Neural progenitor cell (in vitro differentiated cells): ENCODE data around the gene NAP1L4. TPM values are rescaled to one million over a fixed set of nuclear protein-coding genes. Genes with fewer than 3 reads are reported as not detected.

Experiments
- DNase-seq: peaks from one replicate; pipeline ENCODE4 v3.0.0-alpha.2; 2016; ENCODE audit warnings: low spot score
- H2AFZ ChIP-seq: fragments of 200-600 bp; sonication (generic); replicated peaks from 2 replicates; pipeline ENCODE4 v1.6.1; 2016; ENCODE audit warnings: antibody characterized with exemption
- H3F3A ChIP-seq: fragments of 200-600 bp; sonication (generic); 2 replicates; pipeline ENCODE4 v1.6.1; 2016; ENCODE audit warnings: antibody characterized with exemption, low read depth
- H3K27ac ChIP-seq: fragments of 200-600 bp; sonication (generic); 2 replicates; pipeline ENCODE4 v1.5.1; 2016; ENCODE audit warnings: mild to moderate bottlenecking
- H3K27me3 ChIP-seq: fragments of 200-600 bp; sonication (generic); 2 replicates; pipeline ENCODE4 v1.6.1; 2016; ENCODE audit warnings: mild to moderate bottlenecking, moderate library complexity
- H3K36me3 ChIP-seq: fragments of 200-600 bp; sonication (generic); 2 replicates; pipeline ENCODE4 v1.5.1; 2016
- H3K4me1 ChIP-seq: fragments of 200-600 bp; sonication (generic); 2 replicates; pipeline ENCODE4 v1.6.1; 2016; ENCODE audit warnings: mixed run types
- H3K4me2 ChIP-seq: fragments of 200-600 bp; sonication (generic); 2 replicates; pipeline ENCODE4 v1.6.1; 2016
- H3K4me3 ChIP-seq: fragments of 200-600 bp; sonication (generic); 2 replicates; pipeline ENCODE4 v1.5.1; 2016
- H3K79me2 ChIP-seq: fragments of 200-600 bp; sonication (generic); 2 replicates; pipeline ENCODE4 v1.6.1; 2016; ENCODE audit warnings: low read depth
- H3K9ac ChIP-seq: fragments of 200-600 bp; sonication (generic); 2 replicates; pipeline ENCODE4 v1.6.1; 2016
- H3K9me3 ChIP-seq: fragments of 200-600 bp; sonication (generic); 2 replicates; pipeline ENCODE4 v1.5.1; 2016; ENCODE audit warnings: low read depth
- H4K20me1 ChIP-seq: fragments of 200-600 bp; sonication (generic); 2 replicates; pipeline ENCODE4 v1.6.1; 2016; ENCODE audit warnings: low read depth
- H3K27ac Mint-ChIP-seq: 3 replicates; pipeline ENCODE4 v1.8.0; 2021; ENCODE audit warnings: mixed read lengths
- H3K27me3 Mint-ChIP-seq: 2 replicates; pipeline ENCODE4 v1.8.0; 2022; ENCODE audit warnings: low read depth, mild to moderate bottlenecking, inconsistent platforms, moderate library complexity, mixed read lengths; ENCODE audit not compliant: insufficient read depth
- H3K36me3 Mint-ChIP-seq: 3 replicates; pipeline ENCODE4 v1.8.0; 2021; ENCODE audit warnings: mixed read lengths
- H3K4me1 Mint-ChIP-seq: 3 replicates; pipeline ENCODE4 v1.8.0; 2021; ENCODE audit warnings: mixed read lengths
- H3K4me3 Mint-ChIP-seq: 3 replicates; pipeline ENCODE4 v1.8.0; 2021; ENCODE audit warnings: mild to moderate bottlenecking, moderate library complexity, mixed read lengths
- H3K9me3 Mint-ChIP-seq: 3 replicates; pipeline ENCODE4 v1.8.0; 2020; ENCODE audit warnings: mixed read lengths
- CTCF ChIP-seq: fragments of 200-600 bp; sonication (generic); IDR thresholded peaks from 2 replicates; pipeline ENCODE4 v1.5.1; 2017; ENCODE audit warnings: antibody characterized with exemption, mild to moderate bottlenecking
- EZH2 ChIP-seq: fragments of 200-600 bp; sonication (generic); IDR thresholded peaks from 2 replicates; pipeline ENCODE4 v1.6.1; 2017; ENCODE audit warnings: antibody characterized with exemption, mild to moderate bottlenecking, moderate library complexity
- EZH2phosphoT487 ChIP-seq: fragments of 200-600 bp; sonication (generic); IDR thresholded peaks from 2 replicates; pipeline ENCODE4 v1.6.1; 2017; ENCODE audit warnings: antibody characterized with exemption
- total RNA-seq: library from RNA; depleted of rRNA; stranded (reverse); fragments of >200 nt; gene quantifications from 2 replicates; pipeline ENCODE4 v1.2.3, GENCODE V29; 2015; ENCODE audit warnings: low replicate concordance

The NAP1L4 gene
- total RNA-seq, 1 donor from 2014 or later, result 191 TPM

GRCh38 chr11:3030289-3031070, 38.4 kb upstream of the NAP1L4 start:
- no peak overlapping the region for H3K4me2 ChIP-seq
- no peak for DNase-seq
- no peaks in the 10 kb centered on the region for H3K4me1 ChIP-seq
- H3K36me3 Mint-ChIP-seq, result peaks cover 32% of the 10 kb centered on the region
- TF ChIP-seq EZH2phosphoT487 (no peak), CTCF (no peak), EZH2 (no peak)
- H3K9me3 ChIP-seq, result no peaks in the 10 kb centered on the region
- no peak overlapping the region for H3K27ac Mint-ChIP-seq
- H3K4me1 Mint-ChIP-seq, result no peaks in the 10 kb centered on the region
- H3K27me3 Mint-ChIP-seq, result peaks cover 4% of the 10 kb centered on the region
- no peak overlapping the region for H3K9ac ChIP-seq
- H3K4me3 ChIP-seq, result no peak overlapping the region
- no peaks in the 10 kb centered on the region for H3K79me2 ChIP-seq
- no peak overlapping the region for H3K4me3 Mint-ChIP-seq
- H3K36me3 ChIP-seq, result no peaks in the 10 kb centered on the region
- H3K27me3 ChIP-seq, result no peaks in the 10 kb centered on the region
- H4K20me1 ChIP-seq, result no peaks in the 10 kb centered on the region
- no peak overlapping the region for H2AFZ ChIP-seq
- no peaks in the 10 kb centered on the region for H3F3A ChIP-seq
- no peak overlapping the region for H3K27ac ChIP-seq
- H3K9me3 Mint-ChIP-seq, result no peaks in the 10 kb centered on the region

- Histone ChIP-seq H2AFZ (no peak overlapping the region), H3K9me3 (no peaks in the 10 kb centered on the region), H3K4me2 (no peak overlapping the region), H3K9ac (no peak overlapping the region), H3K4me3 (no peak overlapping the region), H3K27me3 (no peaks in the 10 kb centered on the region), H3K4me1 (no peaks in the 10 kb centered on the region), H3F3A (no peaks in the 10 kb centered on the region), H4K20me1 (no peaks in the 10 kb centered on the region), H3K36me3 (no peaks in the 10 kb centered on the region), H3K27ac (no peak overlapping the region), H3K79me2 (no peaks in the 10 kb centered on the region)
- no peak for DNase-seq
- Mint-ChIP-seq H3K27ac (no peak overlapping the region), H3K4me1 (no peaks in the 10 kb centered on the region), H3K27me3 (peaks cover 4% of the 10 kb centered on the region), H3K4me3 (no peak overlapping the region), H3K36me3 (peaks cover 30% of the 10 kb centered on the region), H3K9me3 (no peaks in the 10 kb centered on the region)
- TF ChIP-seq EZH2, result no peak
- no peak for TF ChIP-seq EZH2phosphoT487
- no peak for TF ChIP-seq CTCF
These were observed 36.7 kb upstream of the NAP1L4 start for GRCh38 chr11:3028813-3029212.

- Histone ChIP-seq H3K9me3 (no peaks in the 10 kb centered on the region), H3K9ac (no peak overlapping the region), H3K4me1 (no peaks in the 10 kb centered on the region), H3K27ac (no peak overlapping the region), H3K4me3 (no peak overlapping the region), H3K36me3 (no peaks in the 10 kb centered on the region), H3K4me2 (no peak overlapping the region), H3K79me2 (no peaks in the 10 kb centered on the region), H3F3A (no peaks in the 10 kb centered on the region), H4K20me1 (peaks cover 4% of the 10 kb centered on the region), H2AFZ (no peak overlapping the region), H3K27me3 (no peaks in the 10 kb centered on the region)
- no peaks in the 10 kb centered on the region for H3K9me3 Mint-ChIP-seq
- no peak for TF ChIP-seq EZH2phosphoT487
- TF ChIP-seq EZH2, result no peak
- TF ChIP-seq CTCF, result no peak
- H3K36me3 Mint-ChIP-seq, result peaks cover 34% of the 10 kb centered on the region
- DNase-seq, result no peak
- peaks cover 5% of the 10 kb centered on the region for H3K4me1 Mint-ChIP-seq
- H3K4me3 Mint-ChIP-seq, result no peak overlapping the region
- peaks cover 4% of the 10 kb centered on the region for H3K27me3 Mint-ChIP-seq
- no peak overlapping the region for H3K27ac Mint-ChIP-seq
These were observed 34.7 kb upstream of the NAP1L4 start for GRCh38 chr11:3026803-3027202.
